Activated T-helper 2 cell treated with anti-CD3 and anti-CD28 coated beads, Interferon-gamma antibody, Interleukin-2, Interleukin-4, amounts not matched to agents 10 μg/mL and 5 μg/mL and 100 μg/mL, durations not matched to agents 14 hours and 24 hours and 36 hours (primary cell): ENCODE measurements around the gene BEST3. TPM values are rescaled to one million over a fixed set of nuclear protein-coding genes. Genes with fewer than 3 reads are reported as not detected.

Experiments used
- DNase-seq: peaks from one replicate; pipeline ENCODE4 v3.0.0; 2021; ENCODE audit warnings: low spot score
- H3K27ac Mint-ChIP-seq: one replicate; pipeline ENCODE4 v1.8.0; 2021; ENCODE audit warnings: mixed read lengths
- H3K27me3 Mint-ChIP-seq: one replicate; pipeline ENCODE4 v1.8.0; 2021; ENCODE audit warnings: low read depth, mixed read lengths
- H3K36me3 Mint-ChIP-seq: one replicate; pipeline ENCODE4 v1.8.0; 2021; ENCODE audit warnings: low read depth, mixed read lengths
- H3K4me1 Mint-ChIP-seq: one replicate; pipeline ENCODE4 v1.8.0; 2021; ENCODE audit warnings: low read depth, mixed read lengths
- H3K4me3 Mint-ChIP-seq: one replicate; pipeline ENCODE4 v1.8.0; 2021; ENCODE audit warnings: low read depth, mild to moderate bottlenecking, moderate library complexity, mixed read lengths
- H3K9me3 Mint-ChIP-seq: one replicate; pipeline ENCODE4 v1.8.0; 2021; ENCODE audit warnings: mixed read lengths
- intact Hi-C: fragments of 100-400 bp; cut with micrococcal nuclease; formaldehyde crosslinking; loops from one replicate; pipeline ENCODE4 v1.15.1; 2023
- total RNA-seq: library from RNA; stranded (reverse); gene quantifications from 2 replicates; pipeline ENCODE4 v1.2.3, GENCODE V29; 2022

Gene BEST3
- total RNA-seq, 1 donor from 2014 or later, result not detected

GRCh38 chr12:69708649-69709048 is 9.5 kb upstream of the BEST3 start:
- no peaks in the 10 kb centered on the region for H3K4me1 Mint-ChIP-seq

GRCh38 chr12:69704357-69704756 is 5.3 kb upstream of the BEST3 start:
- intact Hi-C loops, result no loop called here
- Mint-ChIP-seq H3K36me3 (no peaks in the 10 kb centered on the region), H3K4me3 (no peak overlapping the region), H3K27ac (no peak overlapping the region), H3K9me3 (no peaks in the 10 kb centered on the region), H3K27me3 (peaks cover 10% of the 10 kb centered on the region), H3K4me1 (no peaks in the 10 kb centered on the region)
- no peak for DNase-seq

More at GRCh38 chr12:69708649-69709048, 9.5 kb upstream of the BEST3 start:
- peaks cover 6% of the 10 kb centered on the region for H3K27me3 Mint-ChIP-seq
- no peak overlapping the region for H3K27ac Mint-ChIP-seq
- H3K9me3 Mint-ChIP-seq, result no peaks in the 10 kb centered on the region
- no peaks in the 10 kb centered on the region for H3K36me3 Mint-ChIP-seq
- no peak overlapping the region for H3K4me3 Mint-ChIP-seq
- intact Hi-C loops, result no loop called here
- DNase-seq, result no peak

- H3K27ac Mint-ChIP-seq, result no peak overlapping the region
- H3K36me3 Mint-ChIP-seq, result no peaks in the 10 kb centered on the region
- H3K4me1 Mint-ChIP-seq, result no peaks in the 10 kb centered on the region
- no peaks in the 10 kb centered on the region for H3K9me3 Mint-ChIP-seq
- H3K4me3 Mint-ChIP-seq, result no peak overlapping the region
- peaks cover 10% of the 10 kb centered on the region for H3K27me3 Mint-ChIP-seq
- intact Hi-C loops, result no loop called here
- DNase-seq, result no peak
These were observed 4.1 kb upstream of the BEST3 start for GRCh38 chr12:69703146-69703642.

GRCh38 chr12:69701826-69702225 is 2.7 kb upstream of the BEST3 start:
- H3K27ac Mint-ChIP-seq, result no peak overlapping the region
- H3K4me3 Mint-ChIP-seq, result no peak overlapping the region
- no peaks in the 10 kb centered on the region for H3K36me3 Mint-ChIP-seq
- H3K4me1 Mint-ChIP-seq, result no peaks in the 10 kb centered on the region
- DNase-seq, result no peak
- no peaks in the 10 kb centered on the region for H3K9me3 Mint-ChIP-seq
- H3K27me3 Mint-ChIP-seq, result peaks cover 17% of the 10 kb centered on the region
- intact Hi-C loops, result no loop called here

- no peaks in the 10 kb centered on the region for H3K9me3 Mint-ChIP-seq
- no peaks in the 10 kb centered on the region for H3K4me1 Mint-ChIP-seq
- peaks cover 20% of the 10 kb centered on the region for H3K27me3 Mint-ChIP-seq
- no peak for DNase-seq
- H3K4me3 Mint-ChIP-seq, result no peak overlapping the region
- H3K36me3 Mint-ChIP-seq, result no peaks in the 10 kb centered on the region
- intact Hi-C loops, result no loop called here
- no peak overlapping the region for H3K27ac Mint-ChIP-seq
These were observed 1.0 kb downstream of the BEST3 start for GRCh38 chr12:69698054-69698453.

- peaks cover 20% of the 10 kb centered on the region for H3K27me3 Mint-ChIP-seq
- H3K4me3 Mint-ChIP-seq, result no peak overlapping the region
- no peaks in the 10 kb centered on the region for H3K9me3 Mint-ChIP-seq
- no peak overlapping the region for H3K27ac Mint-ChIP-seq
- intact Hi-C loops, result no loop called here
- peaks cover 3% of the 10 kb centered on the region for H3K4me1 Mint-ChIP-seq
- no peaks in the 10 kb centered on the region for H3K36me3 Mint-ChIP-seq
- DNase-seq, result no peak
These were observed 5.0 kb downstream of the BEST3 start for GRCh38 chr12:69694123-69694522.

- intact Hi-C loops, result no loop called here
- Mint-ChIP-seq H3K9me3 (no peaks in the 10 kb centered on the region), H3K4me3 (no peak overlapping the region), H3K4me1 (peaks cover 7% of the 10 kb centered on the region), H3K27me3 (peaks cover 16% of the 10 kb centered on the region), H3K36me3 (no peaks in the 10 kb centered on the region), H3K27ac (no peak overlapping the region)
- DNase-seq, result no peak
These were observed 9.5 kb downstream of the BEST3 start for GRCh38 chr12:69689638-69690037.

- Mint-ChIP-seq H3K27ac (no peak overlapping the region), H3K4me3 (no peak overlapping the region), H3K4me1 (peaks cover 7% of the 10 kb centered on the region), H3K27me3 (peaks cover 23% of the 10 kb centered on the region), H3K9me3 (no peaks in the 10 kb centered on the region), H3K36me3 (no peaks in the 10 kb centered on the region)
- no peak for DNase-seq
- intact Hi-C loops, result no loop called here
These were observed 10.4 kb downstream of the BEST3 start for GRCh38 chr12:69688471-69689427.

- Mint-ChIP-seq H3K4me1 (peaks cover 7% of the 10 kb centered on the region), H3K4me3 (no peak overlapping the region), H3K27me3 (peaks cover 28% of the 10 kb centered on the region), H3K27ac (no peak overlapping the region), H3K9me3 (no peaks in the 10 kb centered on the region), H3K36me3 (no peaks in the 10 kb centered on the region)
- no peak for DNase-seq
- intact Hi-C loops, result no loop called here
These were observed 11.1 kb downstream of the BEST3 start for GRCh38 chr12:69688021-69688420.

- Mint-ChIP-seq H3K4me1 (peaks cover 7% of the 10 kb centered on the region), H3K27me3 (peaks cover 28% of the 10 kb centered on the region), H3K4me3 (no peak overlapping the region), H3K36me3 (no peaks in the 10 kb centered on the region), H3K9me3 (no peaks in the 10 kb centered on the region), H3K27ac (no peak overlapping the region)
- intact Hi-C loops, result no loop called here
- no peak for DNase-seq
These were observed 11.7 kb downstream of the BEST3 start for GRCh38 chr12:69687390-69687789.

GRCh38 chr12:69686731-69687130 is 12.4 kb downstream of the BEST3 start:
- Mint-ChIP-seq H3K27me3 (peaks cover 22% of the 10 kb centered on the region), H3K27ac (no peak overlapping the region)

GRCh38 chr12:69685810-69686209 is 13.3 kb downstream of the BEST3 start:
- H3K9me3 Mint-ChIP-seq, result no peaks in the 10 kb centered on the region
- no peak for DNase-seq
- intact Hi-C loops, result no loop called here
- no peak overlapping the region for H3K27ac Mint-ChIP-seq
- H3K36me3 Mint-ChIP-seq, result no peaks in the 10 kb centered on the region
- peaks cover 7% of the 10 kb centered on the region for H3K4me1 Mint-ChIP-seq
- peaks cover 22% of the 10 kb centered on the region for H3K27me3 Mint-ChIP-seq
- no peak overlapping the region for H3K4me3 Mint-ChIP-seq

More at GRCh38 chr12:69686731-69687130, 12.4 kb downstream of the BEST3 start:
- no peaks in the 10 kb centered on the region for H3K36me3 Mint-ChIP-seq
- peaks cover 7% of the 10 kb centered on the region for H3K4me1 Mint-ChIP-seq
- intact Hi-C loops, result no loop called here
- DNase-seq, result no peak
- H3K9me3 Mint-ChIP-seq, result no peaks in the 10 kb centered on the region
- H3K4me3 Mint-ChIP-seq, result no peak overlapping the region

- Mint-ChIP-seq H3K27me3 (peaks cover 22% of the 10 kb centered on the region), H3K4me3 (no peak overlapping the region), H3K9me3 (no peaks in the 10 kb centered on the region), H3K36me3 (no peaks in the 10 kb centered on the region), H3K4me1 (peaks cover 7% of the 10 kb centered on the region), H3K27ac (no peak overlapping the region)
- DNase-seq, result no peak
- intact Hi-C loops, result no loop called here
These were observed 14.6 kb downstream of the BEST3 start for GRCh38 chr12:69684466-69684865.
